GM12878 (cell line): ENCODE measurements around the gene NSD2. TPM values are rescaled to one million over a fixed set of nuclear protein-coding genes. Genes with fewer than 3 reads are reported as not detected.

Source experiments
- ATAC-seq: fragments of 200-7000 bp; cut with Tn5 transposase; 3 replicates; pipeline ENCODE4 v1.9.1; 2020; ENCODE audit warnings: mild to moderate bottlenecking, moderate library complexity
- BruUV-seq: library from RNA; stranded (reverse); fragments of 400-500 nt; replicated peaks from 2 replicates; lab custom pipeline; 2021; lab: Mats Ljungman, UMichigan
- CTCF ChIA-PET: fragments of 300-600 bp; sonication (Branson Sonifier 250); formaldehyde crosslinking; extraction: SDS; loops from one replicate; lab custom pipeline; 2021; ENCODE audit warnings: inconsistent platforms; lab: Yijun Ruan, JAX
- POLR2A ChIA-PET: fragments of 350-600 bp; formaldehyde crosslinking; extraction: SDS; loops from one replicate; lab custom pipeline; 2021; ENCODE audit warnings: inconsistent platforms; lab: Charles Lee
- RAD21 ChIA-PET: fragments of 300-600 bp; sonication (Branson Sonifier 250); formaldehyde crosslinking; loops from one replicate; lab custom pipeline; 2023; ENCODE audit warnings: antibody characterized with exemption; ENCODE audit not compliant: unreplicated experiment; lab: Charles Lee
- SMC1A ChIA-PET: fragments of 300-600 bp; sonication (Branson Sonifier 250); formaldehyde crosslinking; loops from one replicate; lab custom pipeline; 2023; ENCODE audit not compliant: unreplicated experiment, uncharacterized antibody; lab: Charles Lee
- DNase-seq: peaks from one replicate; pipeline ENCODE4 v3.0.0-alpha.2; 2011; ENCODE audit warnings: low read depth, low spot score
- FAIRE-seq: peaks from 3 replicates; lab custom pipeline; 2011; peaks lifted over from hg19 to GRCh38; lab: Jason Lieb, UNC
- H2AFZ ChIP-seq: 2 replicates; pipeline ENCODE4 v1.6.0; 2011; ENCODE audit warnings: low read depth, low read length, control low read depth; ENCODE audit not compliant: control insufficient read depth
- H3K27ac ChIP-seq: 2 replicates; pipeline ENCODE4 v1.5.1; 2011; ENCODE audit warnings: control low read depth; ENCODE audit not compliant: control insufficient read depth, insufficient read depth
- H3K27me3 ChIP-seq, 2 experiments: replicated peaks in 1 of 2; 2 replicates each; pipeline versions ENCODE4 v1.6.0 to v1.6.1; 2011; ENCODE audit warnings: low read length in 1 of 2; ENCODE audit not compliant: control insufficient read depth in 2 of 2, insufficient read depth in 2 of 2
- H3K36me3 ChIP-seq, 2 experiments: 2 replicates each; pipeline ENCODE4 v1.5.1; 2011; ENCODE audit warnings: low read length in 1 of 2; ENCODE audit not compliant: control insufficient read depth in 2 of 2, insufficient read depth in 2 of 2
- H3K4me1 ChIP-seq: 2 replicates; pipeline ENCODE4 v1.6.1; 2011; ENCODE audit warnings: mild to moderate bottlenecking, low read length, moderate library complexity, mixed read lengths; ENCODE audit not compliant: control insufficient read depth, insufficient read depth
- H3K4me2 ChIP-seq: 2 replicates; pipeline ENCODE4 v1.6.0; 2011; ENCODE audit warnings: control low read depth; ENCODE audit not compliant: control insufficient read depth, insufficient read depth
- H3K4me3 ChIP-seq: fragments of 200-600 bp; sonication (generic); 2 replicates; pipeline ENCODE4 v1.5.1; 2016
- H3K79me2 ChIP-seq: 2 replicates; pipeline ENCODE4 v1.6.0; 2011; ENCODE audit warnings: low read length; ENCODE audit not compliant: control insufficient read depth, insufficient read depth
- H3K9ac ChIP-seq: 2 replicates; pipeline ENCODE4 v1.8.0; 2011; ENCODE audit warnings: low read length, control low read depth, mixed read lengths; ENCODE audit not compliant: control insufficient read depth, insufficient read depth
- H3K9me3 ChIP-seq: replicated peaks from 3 replicates; pipeline ENCODE4 v1.5.1; 2011; ENCODE audit warnings: mild to moderate bottlenecking, low read length; ENCODE audit not compliant: control insufficient read depth, insufficient read depth
- H4K20me1 ChIP-seq: 2 replicates; pipeline ENCODE4 v1.6.0; 2011; ENCODE audit not compliant: control insufficient read depth, insufficient read depth
- CHD4 ChIP-seq: fragments of 200-600 bp; sonication (generic); IDR thresholded peaks from 2 replicates; pipeline ENCODE4 v1.6.1; 2016; ENCODE audit warnings: mild to moderate bottlenecking
- IKZF2 ChIP-seq, 2 experiments: fragments of 450-650 bp; IDR thresholded peaks; 2 replicates each; pipeline ENCODE4 v1.6.1; 2017; ENCODE audit warnings: mild to moderate bottlenecking in 2 of 2, moderate library complexity in 2 of 2
- ZBED1 ChIP-seq: IDR thresholded peaks from 2 replicates; pipeline ENCODE4 v1.6.1; 2016; ENCODE audit warnings: borderline replicate concordance
- WGBS: methylation state at CpG from one replicate; pipeline ENCODE4 v1.1.6; 2016; ENCODE audit warnings: low lambda C conversion rate; ENCODE audit not compliant: insufficient replicate concordance, insufficient coverage; ENCODE audit errors: missing lambda C conversion rate; 5-methylcytosine and 5-hydroxymethylcytosine counted together
- in situ Hi-C: fragments of 300-500 bp; cut with MboI; formaldehyde crosslinking; loops from 9 replicates; pipeline ENCODE4 v1.14.3; 2018; ENCODE audit warnings: mixed read lengths
- intact Hi-C: fragments of 100-400 bp; cut with micrococcal nuclease; formaldehyde crosslinking; loops from one replicate; pipeline ENCODE4 v1.14.2; 2022; ENCODE audit not compliant: unreplicated experiment
- polyA plus RNA-seq, 11 experiments: library from polyadenylated mRNA; depleted of rRNA in 4 of 11; unstranded in 6 of 11; stranded (reverse) in 5 of 11; fragments of >200 nt; fragmentation: Nextera tagmentation in 4 of 11; fragmentation: Illumina TruSeq in 1 of 11; extraction: Ambion mirVana in 4 of 11; extraction: Trizol in 1 of 11; gene quantifications; 1 replicate in 1 of 11; 2 replicates in 10 of 11; pipeline versions ENCODE4 v1.2.1 to v1.2.3, GENCODE V29; 2011 to 2016; ENCODE audit warnings: inconsistent platforms in 2 of 11, missing spikeins in 2 of 11, low read depth in 1 of 11
- total RNA-seq, 4 experiments: library from RNA; depleted of rRNA in 3 of 4; stranded (reverse); fragments of >200 nt in 3 of 4; fragmentation: Illumina TruSeq in 1 of 4; extraction: Trizol in 1 of 4; gene quantifications; 2 replicates each; pipeline versions ENCODE4 v1.2.1 to v1.2.3, GENCODE V29; 2013 to 2021
- TF ChIP-seq, protein P1 (sequence below): IDR thresholded peaks from 2 replicates; pipeline ENCODE4 v1.6.1; 2012; ENCODE audit warnings: low read depth, low read length, improper control_type of control experiment

NSD2 gene
- total and polyA plus RNA-seq, 10 of the 15 experiments (the other 5 are each of a cell fraction or from before 2014, with no cell fraction given) = 8.6 to 139 (median 67.2) TPM

GRCh38 chr4:1832690-1833089, 38.5 kb upstream of the NSD2 start:
- no peak for ATAC-seq
- ChIA-PET CTCF (interaction anchor here (0.6 to 3.3 kb wide), 4 partner anchors 23 to 99 kb away, joined by 3 to 20 read pairs (median 10); partner anchors contain the start of gene LETM1), SMC1A (interaction anchor here (3.3 kb wide), 1 partner anchor 67 kb away, joined by 25 read pairs; no protein-coding TSS in a partner anchor), RAD21 (no interaction called here), POLR2A (interaction anchor here (0.6 to 1.3 kb wide), 2 partner anchors 41 to 43 kb away, joined by 4 read pairs; no protein-coding TSS in a partner anchor)
- no TSS peak for BruUV-seq
- H3K9ac ChIP-seq = no peak overlapping the region
- intact Hi-C loops (no loop called here), in situ Hi-C loops (no loop called here)
- FAIRE-seq = no peak
- H3K27me3 ChIP-seq = no peaks in the 10 kb centered on the region
- no peak overlapping the region for H2AFZ ChIP-seq
- H3K4me3 ChIP-seq = no peak overlapping the region
- H3K4me1 ChIP-seq = peaks cover 30% of the 10 kb centered on the region
- DNase-seq = no peak
- no peak overlapping the region for H3K27ac ChIP-seq
- 76% methylated on average over 18 of the region's 18 CpGs for WGBS
- H4K20me1 ChIP-seq = no peaks in the 10 kb centered on the region
- H3K4me2 ChIP-seq = no peak overlapping the region
- no peaks in the 10 kb centered on the region for H3K9me3 ChIP-seq
- peaks cover 2% of the 10 kb centered on the region for H3K79me2 ChIP-seq
- TF ChIP-seq, protein P1, sequence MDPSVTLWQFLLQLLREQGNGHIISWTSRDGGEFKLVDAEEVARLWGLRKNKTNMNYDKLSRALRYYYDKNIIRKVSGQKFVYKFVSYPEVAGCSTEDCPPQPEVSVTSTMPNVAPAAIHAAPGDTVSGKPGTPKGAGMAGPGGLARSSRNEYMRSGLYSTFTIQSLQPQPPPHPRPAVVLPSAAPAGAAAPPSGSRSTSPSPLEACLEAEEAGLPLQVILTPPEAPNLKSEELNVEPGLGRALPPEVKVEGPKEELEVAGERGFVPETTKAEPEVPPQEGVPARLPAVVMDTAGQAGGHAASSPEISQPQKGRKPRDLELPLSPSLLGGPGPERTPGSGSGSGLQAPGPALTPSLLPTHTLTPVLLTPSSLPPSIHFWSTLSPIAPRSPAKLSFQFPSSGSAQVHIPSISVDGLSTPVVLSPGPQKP = no peak
- no peak for TF ChIP-seq CHD4
- TF ChIP-seq ZBED1 = no peak
- TF ChIP-seq IKZF2 (IDR thresholded peaks at IDR 0.05) = no peak
- peaks cover 20 to 30% of the 10 kb centered on the region in 2 experiments for H3K36me3 ChIP-seq
